Activated CD8-positive, alpha-beta memory T cell treated with anti-CD3 and anti-CD28 coated beads for 36 hours (primary cell): ENCODE measurements around the gene CNTN5. TPM values are rescaled to one million over a fixed set of nuclear protein-coding genes. Genes with fewer than 3 reads are reported as not detected.

Source experiments
- CTCF ChIA-PET: fragments of 350-600 bp; sonication (Branson Sonifier 250); formaldehyde crosslinking; loops from one replicate; lab custom pipeline; 2021; ENCODE audit warnings: antibody characterized with exemption; lab: Charles Lee
- POLR2A ChIA-PET: fragments of 350-600 bp; sonication (Branson Sonifier 250); formaldehyde crosslinking; loops from one replicate; lab custom pipeline; 2021; ENCODE audit warnings: antibody characterized with exemption; lab: Charles Lee
- total RNA-seq, 2 experiments: library from RNA; stranded (reverse); gene quantifications; one replicate each; pipeline ENCODE4 v1.2.3, GENCODE V29; 2021

Gene CNTN5
- total RNA-seq, 2 experiments from 2014 or later = not detected

- CTCF ChIA-PET = no interaction called here
- POLR2A ChIA-PET = no interaction called here
These were observed 345.8 kb downstream of the CNTN5 start for GRCh38 chr11:99366546-99366945.

GRCh38 chr11:99368583-99368982 lies 347.8 kb downstream of the CNTN5 start:
- ChIA-PET CTCF (no interaction called here), POLR2A (no interaction called here)

- ChIA-PET POLR2A (no interaction called here), CTCF (no interaction called here)
These were observed 349.9 kb downstream of the CNTN5 start for GRCh38 chr11:99370549-99371216.

- POLR2A ChIA-PET = no interaction called here
- CTCF ChIA-PET = no interaction called here
These were observed 350.5 kb downstream of the CNTN5 start for GRCh38 chr11:99371257-99371656.

- POLR2A ChIA-PET = no interaction called here
- CTCF ChIA-PET = no interaction called here
These were observed 355.7 kb downstream of the CNTN5 start for GRCh38 chr11:99376463-99376862.

GRCh38 chr11:99383648-99384245 lies 363.0 kb downstream of the CNTN5 start:
- CTCF ChIA-PET = no interaction called here
- POLR2A ChIA-PET = no interaction called here

- ChIA-PET POLR2A (no interaction called here), CTCF (no interaction called here)
These were observed 370.5 kb downstream of the CNTN5 start for GRCh38 chr11:99391245-99391644.

GRCh38 chr11:99406345-99406744 lies 385.6 kb downstream of the CNTN5 start:
- CTCF ChIA-PET = no interaction called here
- POLR2A ChIA-PET = no interaction called here

- POLR2A ChIA-PET = no interaction called here
These were observed 389.9 kb downstream of the CNTN5 start for GRCh38 chr11:99410636-99411035.

GRCh38 chr11:99418927-99419720 lies 398.4 kb downstream of the CNTN5 start:
- ChIA-PET CTCF (no interaction called here), POLR2A (no interaction called here)

More at GRCh38 chr11:99410636-99411035, 389.9 kb downstream of the CNTN5 start:
- CTCF ChIA-PET = no interaction called here

- POLR2A ChIA-PET = no interaction called here
- CTCF ChIA-PET = no interaction called here
These were observed 399.2 kb downstream of the CNTN5 start for GRCh38 chr11:99419991-99420390.

GRCh38 chr11:99422581-99423427 lies 402.1 kb downstream of the CNTN5 start:
- ChIA-PET CTCF (no interaction called here), POLR2A (no interaction called here)

GRCh38 chr11:99423428-99423983 lies 402.8 kb downstream of the CNTN5 start:
- POLR2A ChIA-PET = no interaction called here
- CTCF ChIA-PET = no interaction called here

- ChIA-PET CTCF (no interaction called here), POLR2A (no interaction called here)
These were observed 403.8 kb downstream of the CNTN5 start for GRCh38 chr11:99424313-99425084.

GRCh38 chr11:99425596-99425995 lies 404.8 kb downstream of the CNTN5 start:
- ChIA-PET CTCF (no interaction called here), POLR2A (no interaction called here)

GRCh38 chr11:99432677-99433076 lies 411.9 kb downstream of the CNTN5 start:
- ChIA-PET POLR2A (no interaction called here), CTCF (no interaction called here)

- ChIA-PET POLR2A (no interaction called here), CTCF (no interaction called here)
These were observed 422.5 kb downstream of the CNTN5 start for GRCh38 chr11:99443276-99443675.

GRCh38 chr11:99446400-99446799 lies 425.7 kb downstream of the CNTN5 start:
- POLR2A ChIA-PET = no interaction called here
- CTCF ChIA-PET = no interaction called here

- ChIA-PET CTCF (no interaction called here), POLR2A (no interaction called here)
These were observed 428.6 kb downstream of the CNTN5 start for GRCh38 chr11:99449345-99449744.
